IMR-90 (cell line): ENCODE data around the gene MMD. TPM values are rescaled to one million over a fixed set of nuclear protein-coding genes. Genes with fewer than 3 reads are reported as not detected.

Source experiments
- ATAC-seq: fragments of 200-7000 bp; cut with Tn5 transposase; 2 replicates; pipeline ENCODE4 v1.9.1; 2020; ENCODE audit warnings: low read depth, mild to moderate bottlenecking, moderate library complexity
- BruUV-seq: library from RNA; stranded (reverse); fragments of 400-500 nt; replicated peaks from 2 replicates; lab custom pipeline; 2021; lab: Mats Ljungman, UMichigan
- CTCF ChIA-PET: fragments of 300-600 bp; formaldehyde crosslinking; extraction: SDS; loops from one replicate; lab custom pipeline; 2021; ENCODE audit warnings: antibody characterized with exemption; lab: Yijun Ruan, JAX
- POLR2A ChIA-PET: fragments of 300-600 bp; sonication (Branson Sonifier 250); formaldehyde crosslinking; loops from one replicate; lab custom pipeline; 2022; ENCODE audit warnings: antibody characterized with exemption; ENCODE audit not compliant: unreplicated experiment; lab: Charles Lee
- DNase-seq: peaks from one replicate; pipeline ENCODE4 v3.0.0; 2013
- H2AFZ ChIP-seq: replicated peaks from 2 replicates; pipeline ENCODE3; 2013; ENCODE audit warnings: low read length, mild to moderate bottlenecking; ENCODE audit not compliant: poor library complexity
- H2AK5ac ChIP-seq: 2 replicates; pipeline ENCODE4 v1.6.1; 2013; ENCODE audit warnings: low read depth, low read length, inconsistent platforms
- H2AK9ac ChIP-seq: replicated peaks from 2 replicates; pipeline ENCODE3; 2013; ENCODE audit warnings: mild to moderate bottlenecking, low read depth, low read length, moderate library complexity; ENCODE audit not compliant: poor library complexity
- H2BK120ac ChIP-seq: 2 replicates; pipeline ENCODE4 v1.6.1; 2013; ENCODE audit warnings: low read depth, low read length, inconsistent platforms
- H2BK15ac ChIP-seq: 3 replicates; pipeline ENCODE4 v1.6.1; 2013; ENCODE audit warnings: low read depth, low read length, inconsistent platforms
- H2BK20ac ChIP-seq: 2 replicates; pipeline ENCODE4 v1.6.1; 2013; ENCODE audit warnings: low read depth, mild to moderate bottlenecking, inconsistent platforms, low read length, moderate library complexity
- H2BK5ac ChIP-seq: 2 replicates; pipeline ENCODE4 v1.6.1; 2013; ENCODE audit warnings: mild to moderate bottlenecking, low read depth, low read length, inconsistent platforms; ENCODE audit not compliant: poor library complexity, severe bottlenecking
- H3K14ac ChIP-seq: replicated peaks from 2 replicates; pipeline ENCODE4 v1.6.1; 2013; ENCODE audit warnings: low read depth, low read length, inconsistent platforms
- H3K18ac ChIP-seq: 2 replicates; pipeline ENCODE4 v1.6.1; 2013; ENCODE audit warnings: low read depth, low read length, control low read depth
- H3K23ac ChIP-seq: 2 replicates; pipeline ENCODE4 v1.6.1; 2013; ENCODE audit warnings: low read depth, low read length, inconsistent platforms
- H3K27ac ChIP-seq: 2 replicates; pipeline ENCODE4 v1.5.1; 2013; ENCODE audit warnings: mild to moderate bottlenecking, control low read depth, low read length; ENCODE audit not compliant: insufficient read depth
- H3K27me3 ChIP-seq: 2 replicates; pipeline ENCODE4 v1.6.1; 2013; ENCODE audit warnings: low read length; ENCODE audit not compliant: control insufficient read depth, insufficient read depth
- H3K36me3 ChIP-seq: 2 replicates; pipeline ENCODE4 v1.6.1; 2013; ENCODE audit warnings: low read length, mixed read lengths; ENCODE audit not compliant: control insufficient read depth, insufficient read depth
- H3K4ac ChIP-seq: 2 replicates; pipeline ENCODE4 v1.6.1; 2013; ENCODE audit warnings: low read depth, low read length, inconsistent platforms
- H3K4me1 ChIP-seq: 2 replicates; pipeline ENCODE4 v1.6.1; 2013; ENCODE audit warnings: low read length, mixed read lengths; ENCODE audit not compliant: control insufficient read depth, insufficient read depth
- H3K4me2 ChIP-seq: 2 replicates; pipeline ENCODE4 v1.6.1; 2013; ENCODE audit warnings: low read depth, mild to moderate bottlenecking, control low read depth, low read length, moderate library complexity
- H3K4me3 ChIP-seq: 2 replicates; pipeline ENCODE4 v1.5.1; 2013; ENCODE audit warnings: low read depth, mild to moderate bottlenecking, control low read depth, low read length, moderate library complexity; ENCODE audit not compliant: insufficient read depth
- H3K56ac ChIP-seq: 2 replicates; pipeline ENCODE4 v1.6.1; 2013; ENCODE audit warnings: low read length, inconsistent platforms; ENCODE audit not compliant: insufficient read depth; ENCODE audit errors: extremely low read depth
- H3K79me1 ChIP-seq, 2 experiments: 2 replicates each; pipeline ENCODE4 v1.6.1; 2013; ENCODE audit warnings: low read length in 2 of 2, inconsistent platforms in 1 of 2, low read depth in 1 of 2
- H3K9ac ChIP-seq: 2 replicates; pipeline ENCODE4 v1.6.1; 2013; ENCODE audit warnings: low read depth, low read length, control low read depth
- H3K9me1 ChIP-seq: 2 replicates; pipeline ENCODE4 v1.6.1; 2013; ENCODE audit warnings: low read length, inconsistent platforms; ENCODE audit not compliant: insufficient read depth
- H3K9me3 ChIP-seq: 2 replicates; pipeline ENCODE4 v1.6.1; 2013; ENCODE audit warnings: low read length; ENCODE audit not compliant: control insufficient read depth, insufficient read depth
- H4K20me1 ChIP-seq: 2 replicates; pipeline ENCODE4 v1.6.1; 2013; ENCODE audit warnings: low read length, inconsistent platforms; ENCODE audit not compliant: insufficient read depth
- H4K5ac ChIP-seq: 2 replicates; pipeline ENCODE4 v1.6.1; 2013; ENCODE audit warnings: mild to moderate bottlenecking, low read depth, low read length, control low read depth
- H4K8ac ChIP-seq, 2 experiments: 2 replicates each; pipeline ENCODE4 v1.6.1; 2013; ENCODE audit warnings: low read depth in 2 of 2, low read length in 2 of 2, control low read depth in 1 of 2, inconsistent platforms in 1 of 2
- H4K91ac ChIP-seq: 2 replicates; pipeline ENCODE4 v1.6.1; 2013; ENCODE audit warnings: low read depth, low read length, inconsistent platforms; ENCODE audit not compliant: insufficient read depth
- BHLHE40 ChIP-seq: fragments of 150-350 bp; IDR thresholded peaks from 2 replicates; pipeline ENCODE4 v1.6.1; 2016; ENCODE audit warnings: mild to moderate bottlenecking, low read depth, low read length
- CEBPB ChIP-seq: IDR thresholded peaks from 2 replicates; pipeline ENCODE4 v1.6.1; 2012; ENCODE audit warnings: low read depth, low read length, improper control_type of control experiment
- CHD1 ChIP-seq: IDR thresholded peaks from 2 replicates; pipeline ENCODE4 v1.6.1; 2012; ENCODE audit warnings: low read depth, low read length, improper control_type of control experiment
- CTCF ChIP-seq: conservative IDR thresholded peaks from 2 replicates; pipeline ENCODE4 v1.5.1; 2012; ENCODE audit warnings: mild to moderate bottlenecking, low read depth, low read length, improper control_type of control experiment
- MAFK ChIP-seq: IDR thresholded peaks from 2 replicates; pipeline ENCODE4 v1.6.1; 2012; ENCODE audit warnings: low read depth, low read length, improper control_type of control experiment
- MAZ ChIP-seq: IDR thresholded peaks from 2 replicates; pipeline ENCODE4 v1.6.1; 2012; ENCODE audit warnings: low read depth, mild to moderate bottlenecking, low read length, improper control_type of control experiment, moderate library complexity, borderline replicate concordance
- MXI1 ChIP-seq: IDR thresholded peaks from 2 replicates; pipeline ENCODE4 v1.6.1; 2012; ENCODE audit warnings: low read depth, mild to moderate bottlenecking, low read length, moderate library complexity, borderline replicate concordance
- NFE2L2 ChIP-seq: fragments of 150-350 bp; IDR thresholded peaks from 2 replicates; pipeline ENCODE4 v1.6.1; 2016; ENCODE audit warnings: low read depth, mild to moderate bottlenecking, low read length
- POLR2A ChIP-seq: IDR thresholded peaks from 2 replicates; pipeline ENCODE4 v1.6.1; 2012; ENCODE audit warnings: mild to moderate bottlenecking, low read depth, low read length
- RAD21 ChIP-seq: IDR thresholded peaks from 2 replicates; pipeline ENCODE4 v1.6.1; 2012; ENCODE audit warnings: low read length, improper control_type of control experiment
- RCOR1 ChIP-seq: IDR thresholded peaks from 2 replicates; pipeline ENCODE4 v1.6.1; 2012; ENCODE audit warnings: mild to moderate bottlenecking, low read length, improper control_type of control experiment; ENCODE audit not compliant: insufficient replicate concordance
- RFX5 ChIP-seq: IDR thresholded peaks from 2 replicates; pipeline ENCODE4 v1.8.0; 2012; ENCODE audit warnings: low read depth, mild to moderate bottlenecking, low read length, moderate library complexity
- SMC3 ChIP-seq: fragments of 150-350 bp; IDR thresholded peaks from 2 replicates; pipeline ENCODE4 v1.6.1; 2016; ENCODE audit warnings: low read depth, mild to moderate bottlenecking, antibody characterized with exemption, low read length, moderate library complexity
- USF2 ChIP-seq: fragments of 150-350 bp; IDR thresholded peaks from 2 replicates; pipeline ENCODE4 v1.6.1; 2017; ENCODE audit warnings: mild to moderate bottlenecking, antibody characterized with exemption, low read length, low read depth
- WGBS, 2 experiments: methylation state at CpG; one replicate each; pipeline versions ENCODE4 v1.1.5 to v1.1.7; 2013; ENCODE audit warnings: missing lambda C conversion rate in 2 of 2; ENCODE audit not compliant: insufficient read length in 1 of 2; ENCODE audit errors: extremely low coverage in 2 of 2; 5-methylcytosine and 5-hydroxymethylcytosine counted together
- dilution Hi-C: fragments of 300-500 bp; cut with HindIII; formaldehyde crosslinking; loops from one replicate; pipeline ENCODE4 v1.14.3; 2018; ENCODE audit warnings: low sequenced_read_pairs; ENCODE audit not compliant: unreplicated experiment
- in situ Hi-C: fragments of 300-500 bp; cut with MboI; formaldehyde crosslinking; loops from 3 replicates; pipeline ENCODE4 v1.14.3; 2019; ENCODE audit warnings: low sequenced_read_pairs, inconsistent platforms, mixed read lengths
- intact Hi-C: fragments of 100-400 bp; cut with micrococcal nuclease; formaldehyde crosslinking; loops from 2 replicates; pipeline ENCODE4 v1.10.0; 2022
- polyA plus RNA-seq, 3 experiments: library from polyadenylated mRNA; depleted of rRNA; stranded (reverse); fragments of >200 nt; gene quantifications; 2 replicates each; pipeline ENCODE4 v1.2.3, GENCODE V29; 2012; ENCODE audit warnings: low replicate concordance in 1 of 3
- total RNA-seq: library from RNA; depleted of rRNA; stranded (reverse); fragments of >200 nt; gene quantifications from 2 replicates; pipeline ENCODE4 v1.2.3, GENCODE V29; 2012

The MMD gene
- total and polyA plus RNA-seq, 2 of the 4 experiments (the other 2 are of a cell fraction) = 6.3 to 7.0 TPM

- in situ Hi-C loops = no loop called here
- Histone ChIP-seq H3K79me1 (no peaks in the 10 kb centered on the region), H2AK9ac (no peak overlapping the region), H3K27me3 (peaks cover 3% of the 10 kb centered on the region), H2BK20ac (no peak overlapping the region), H4K91ac (no peak overlapping the region), H4K8ac (no peak overlapping the region), H3K9me1 (no peaks in the 10 kb centered on the region), H3K4me1 (no peaks in the 10 kb centered on the region), H4K5ac (no peak overlapping the region), H3K36me3 (no peaks in the 10 kb centered on the region), H2AK5ac (no peak overlapping the region), H3K18ac (no peak overlapping the region), H3K4ac (no peak overlapping the region), H2BK15ac (no peak overlapping the region), H3K4me2 (no peak overlapping the region), H3K23ac (no peak overlapping the region), H3K9me3 (no peaks in the 10 kb centered on the region), H2AFZ (no peak overlapping the region), H3K14ac (no peak overlapping the region), H3K56ac (no peak overlapping the region), H2BK5ac (no peak overlapping the region), H2BK120ac (no peak overlapping the region), H3K9ac (no peak overlapping the region), H3K4me3 (no peak overlapping the region), H3K27ac (no peak overlapping the region), H4K20me1 (no peaks in the 10 kb centered on the region)
- POLR2A ChIA-PET = no interaction called here
- TF ChIP-seq CEBPB = no peak
- no peak for TF ChIP-seq MAZ
- no peak for TF ChIP-seq RCOR1
- TF ChIP-seq RAD21 = no peak
- TF ChIP-seq NFE2L2 = no peak
- no peak for TF ChIP-seq USF2
- no peak for TF ChIP-seq MXI1
- TF ChIP-seq BHLHE40 = no peak
- TF ChIP-seq RFX5 = no peak
- no peak for TF ChIP-seq MAFK
- no peak for TF ChIP-seq CTCF
- TF ChIP-seq SMC3 = no peak
- no peak for TF ChIP-seq POLR2A
- TF ChIP-seq CHD1 = no peak
- ATAC-seq (no peak), DNase-seq (no peak)
- 100% methylated on average over 2 of the region's 10 CpGs; no CpG with 5 or more reads in 1 of the 2 experiments for WGBS, 2 experiments
- CTCF ChIA-PET = no interaction called here
- BruUV-seq = no TSS peak
- dilution Hi-C loops = no loop called here
- intact Hi-C loops = no loop called here
Observed at GRCh38 chr17:55384643-55385232, 36.9 kb downstream of the MMD start.
